Measurements from ENCODE around the gene ZNF208.
"Not testable (repeated sequence)": the region's sequence is repeated elsewhere in the genome, so short reads cannot be mapped to it uniquely, and the experiment has no call there.

ZNF208 gene

GRCh38 chr19:21885516-21885915, 125.2 kb downstream of the ZNF208 start:
- not testable (repeated sequence) for DNase-seq (ENCODE audit: low read depth in 1 of 2, low spot score in 1 of 2)

DNA sequence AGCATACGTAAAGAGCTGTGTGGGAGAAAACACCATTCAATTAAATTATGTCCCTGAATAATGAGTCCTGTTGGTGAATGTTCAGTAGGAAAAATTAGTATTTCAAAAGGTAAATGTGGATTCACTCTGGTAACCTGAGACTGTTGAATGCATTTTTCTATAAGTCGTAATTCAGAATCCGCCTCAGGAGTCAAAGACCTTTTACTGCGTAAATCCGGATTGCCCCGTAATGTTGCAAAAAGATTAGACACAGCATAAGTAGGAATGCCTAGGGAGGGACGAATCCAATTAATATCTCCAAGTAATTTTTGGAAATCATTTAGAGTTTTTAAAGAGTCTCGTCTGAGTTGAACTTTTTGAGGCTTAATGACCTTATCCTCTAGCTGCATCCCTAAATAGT, 126.0 kb downstream of the ZNF208 start:
- not testable (repeated sequence) for DNase-seq (ENCODE audit: low read depth in 1 of 2, low spot score in 1 of 2)

DNA sequence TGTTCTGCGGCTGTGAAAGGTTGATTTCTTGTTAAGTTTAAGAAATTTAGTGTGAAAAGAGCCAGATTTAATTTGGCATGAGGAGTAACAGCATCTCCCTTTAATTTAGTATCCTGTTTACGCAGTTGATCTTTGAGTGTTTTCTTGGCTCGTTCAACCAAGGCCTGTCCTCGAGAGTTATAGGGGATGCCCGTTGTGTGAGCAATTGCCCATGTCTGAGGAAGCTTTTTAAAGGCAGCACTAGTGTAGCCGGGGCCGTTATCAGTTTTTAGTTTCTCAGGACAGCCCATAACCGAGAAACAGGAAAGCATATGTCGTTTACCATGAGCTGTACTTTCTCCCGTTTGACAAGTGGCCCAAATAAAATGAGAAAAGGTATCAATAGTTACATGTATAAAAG, 127.2 kb downstream of the ZNF208 start:
- no peak for DNase-seq (ENCODE audit: low read depth in 1 of 2, low spot score in 1 of 2)

Data from activated T-helper 1 cell treated with anti-CD3 and anti-CD28 coated beads, Interleukin-2, amount 50 U/mL, for 16 hours (primary cell).